OCI-LY7 (cell line): Measurements from ENCODE around the gene ABHD12. TPM values are rescaled to one million over a fixed set of nuclear protein-coding genes. Genes with fewer than 3 reads are reported as not detected.
A peak's percentile ranks its signal among the peaks of the same experiment; 100 is the strongest.

Experiments used
- BruUV-seq: library from RNA; stranded (reverse); fragments of 400-500 nt; replicated peaks from 2 replicates; lab custom pipeline; 2021; lab: Mats Ljungman, UMichigan
- CTCF ChIA-PET: fragments of 300-600 bp; sonication (Branson Sonifier 250); formaldehyde crosslinking; loops from one replicate; lab custom pipeline; 2022; ENCODE audit warnings: antibody characterized with exemption; ENCODE audit not compliant: unreplicated experiment; lab: Charles Lee
- POLR2A ChIA-PET: fragments of 300-600 bp; sonication (Branson Sonifier 250); formaldehyde crosslinking; loops from one replicate; lab custom pipeline; 2022; ENCODE audit warnings: antibody characterized with exemption; lab: Charles Lee
- DNase-seq: peaks from one replicate; pipeline ENCODE4 v3.0.0-alpha.2; 2015; ENCODE audit warnings: low spot score
- H2AFZ ChIP-seq: fragments of 200-600 bp; sonication (generic), shearing (Covaris generic); 2 replicates; pipeline ENCODE4 v1.6.1; 2014; ENCODE audit warnings: mild to moderate bottlenecking, antibody characterized with exemption, low read length, moderate library complexity
- H3K27ac ChIP-seq: fragments of 200-600 bp; sonication (generic); 2 replicates; pipeline ENCODE4 v1.5.1; 2014; ENCODE audit warnings: mixed run types, low read depth, mild to moderate bottlenecking, moderate library complexity, low read length, inconsistent platforms; ENCODE audit not compliant: poor library complexity, severe bottlenecking
- H3K36me3 ChIP-seq: fragments of 200-600 bp; sonication (generic); 2 replicates; pipeline ENCODE4 v1.6.1; 2014; ENCODE audit warnings: mild to moderate bottlenecking, antibody characterized with exemption, low read length, moderate library complexity, mixed read lengths; ENCODE audit not compliant: insufficient read depth
- H3K4me1 ChIP-seq: fragments of 200-600 bp; sonication (generic); 2 replicates; pipeline ENCODE4 v1.5.1; 2014; ENCODE audit warnings: mild to moderate bottlenecking, low read length; ENCODE audit not compliant: insufficient read depth, poor library complexity, severe bottlenecking
- H3K4me2 ChIP-seq: fragments of 200-600 bp; sonication (generic); 2 replicates; pipeline ENCODE4 v1.6.1; 2014; ENCODE audit warnings: mild to moderate bottlenecking, low read length
- H3K4me3 ChIP-seq: fragments of 200-600 bp; sonication (generic); 2 replicates; pipeline ENCODE4 v1.5.1; 2014; ENCODE audit warnings: mild to moderate bottlenecking, low read depth, low read length; ENCODE audit not compliant: poor library complexity, severe bottlenecking
- H3K79me2 ChIP-seq: fragments of 200-600 bp; sonication (generic); 2 replicates; pipeline ENCODE4 v1.6.1; 2016; ENCODE audit warnings: low read depth, mild to moderate bottlenecking, low read length, moderate library complexity, mixed read lengths; ENCODE audit not compliant: insufficient read depth
- H3K9me2 ChIP-seq: fragments of 200-600 bp; sonication (generic); 2 replicates; pipeline ENCODE4 v1.6.1; 2016; ENCODE audit warnings: mild to moderate bottlenecking, low read length, mixed read lengths; ENCODE audit not compliant: insufficient read depth
- H3K9me3 ChIP-seq: fragments of 200-600 bp; sonication (generic); 2 replicates; pipeline ENCODE4 v1.6.1; 2014; ENCODE audit warnings: mild to moderate bottlenecking, mixed run types, low read length, mixed read lengths
- H4K20me1 ChIP-seq: fragments of 200-600 bp; sonication (generic); 2 replicates; pipeline ENCODE4 v1.6.1; 2014; ENCODE audit warnings: mild to moderate bottlenecking, antibody characterized with exemption, low read length, moderate library complexity, mixed read lengths; ENCODE audit not compliant: insufficient read depth
- EZH2phosphoT487 ChIP-seq: fragments of 200-600 bp; sonication (generic); IDR thresholded peaks from 2 replicates; pipeline ENCODE4 v1.6.1; 2018; ENCODE audit warnings: low read depth, borderline replicate concordance, mild to moderate bottlenecking, mixed run types, antibody characterized with exemption, low read length, moderate library complexity, mixed read lengths
- intact Hi-C: fragments of 100-400 bp; cut with micrococcal nuclease; formaldehyde crosslinking; loops from one replicate; pipeline ENCODE4 v1.10.0; 2022; ENCODE audit not compliant: unreplicated experiment
- total RNA-seq, 2 experiments: library from RNA; depleted of rRNA in 1 of 2; stranded (reverse); fragments of >200 nt in 1 of 2; shearing (Covaris generic) in 1 of 2; gene quantifications; 2 replicates each; pipeline ENCODE4 v1.2.3, GENCODE V29; 2014 to 2022
- TF ChIP-seq, protein P1 (sequence below): fragments of 200-600 bp; sonication (generic); conservative IDR thresholded peaks from 2 replicates; pipeline ENCODE4 v1.5.1; 2014; ENCODE audit warnings: mild to moderate bottlenecking, antibody characterized with exemption, low read length, moderate library complexity, mixed read lengths

Gene ABHD12
- total RNA-seq, 2 experiments from 2014 or later, result 10.6 to 12.9 TPM

DNA sequence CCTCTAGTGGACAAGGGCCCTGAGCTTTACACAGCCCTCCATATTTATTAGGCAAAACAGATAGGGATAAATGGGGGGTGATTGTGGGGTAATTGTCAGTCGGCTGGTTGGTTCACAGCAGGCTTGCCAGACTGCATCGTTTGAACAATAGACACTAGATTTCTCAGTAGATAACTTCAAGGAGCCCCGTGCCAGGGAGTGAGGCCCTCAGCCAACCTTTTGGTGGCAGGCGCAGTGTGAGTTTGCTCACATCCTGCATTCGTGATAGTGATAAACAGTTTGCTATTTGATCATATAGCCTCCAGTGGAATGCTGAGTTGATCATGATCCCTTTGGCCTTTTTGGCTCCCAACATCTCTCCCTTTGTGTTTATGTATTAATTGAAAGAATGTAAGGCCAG, 3.6 kb upstream of the ABHD12 start:
- no peaks in the 10 kb centered on the region for H3K79me2 ChIP-seq
- no peaks in the 10 kb centered on the region for H3K9me3 ChIP-seq
- no peak overlapping the region for H3K27ac ChIP-seq
- no peak overlapping the region for H3K4me3 ChIP-seq
- peaks cover 29% of the 10 kb centered on the region for H3K4me1 ChIP-seq
- BruUV-seq, result no TSS peak
- intact Hi-C loops, result loop anchor here (5.0 kb wide), 1 partner anchor 147 kb away; the partner anchor contains the start of gene PYGB
- H3K4me2 ChIP-seq, result peak overlapping the region; percentile 47; the same call in 1 of the 2 replicates
- H2AFZ ChIP-seq, result no peak overlapping the region
- POLR2A ChIA-PET, result interaction anchor here (0.7 kb wide), 1 partner anchor 25 kb away, joined by 3 read pairs; no protein-coding TSS in a partner anchor
- CTCF ChIA-PET, result no interaction called here
- no peaks in the 10 kb centered on the region for H3K36me3 ChIP-seq
- no peak for DNase-seq
- no peaks in the 10 kb centered on the region; the same call in 1 of the 2 replicates for H4K20me1 ChIP-seq
- H3K9me2 ChIP-seq, result no peaks in the 10 kb centered on the region
- no peak for TF ChIP-seq EZH2phosphoT487
- TF ChIP-seq, protein P1, sequence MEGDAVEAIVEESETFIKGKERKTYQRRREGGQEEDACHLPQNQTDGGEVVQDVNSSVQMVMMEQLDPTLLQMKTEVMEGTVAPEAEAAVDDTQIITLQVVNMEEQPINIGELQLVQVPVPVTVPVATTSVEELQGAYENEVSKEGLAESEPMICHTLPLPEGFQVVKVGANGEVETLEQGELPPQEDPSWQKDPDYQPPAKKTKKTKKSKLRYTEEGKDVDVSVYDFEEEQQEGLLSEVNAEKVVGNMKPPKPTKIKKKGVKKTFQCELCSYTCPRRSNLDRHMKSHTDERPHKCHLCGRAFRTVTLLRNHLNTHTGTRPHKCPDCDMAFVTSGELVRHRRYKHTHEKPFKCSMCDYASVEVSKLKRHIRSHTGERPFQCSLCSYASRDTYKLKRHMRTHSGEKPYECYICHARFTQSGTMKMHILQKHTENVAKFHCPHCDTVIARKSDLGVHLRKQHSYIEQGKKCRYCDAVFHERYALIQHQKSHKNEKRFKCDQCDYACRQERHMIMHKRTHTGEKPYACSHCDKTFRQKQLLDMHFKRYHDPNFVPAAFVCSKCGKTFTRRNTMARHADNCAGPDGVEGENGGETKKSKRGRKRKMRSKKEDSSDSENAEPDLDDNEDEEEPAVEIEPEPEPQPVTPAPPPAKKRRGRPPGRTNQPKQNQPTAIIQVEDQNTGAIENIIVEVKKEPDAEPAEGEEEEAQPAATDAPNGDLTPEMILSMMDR, result no peak

DNA sequence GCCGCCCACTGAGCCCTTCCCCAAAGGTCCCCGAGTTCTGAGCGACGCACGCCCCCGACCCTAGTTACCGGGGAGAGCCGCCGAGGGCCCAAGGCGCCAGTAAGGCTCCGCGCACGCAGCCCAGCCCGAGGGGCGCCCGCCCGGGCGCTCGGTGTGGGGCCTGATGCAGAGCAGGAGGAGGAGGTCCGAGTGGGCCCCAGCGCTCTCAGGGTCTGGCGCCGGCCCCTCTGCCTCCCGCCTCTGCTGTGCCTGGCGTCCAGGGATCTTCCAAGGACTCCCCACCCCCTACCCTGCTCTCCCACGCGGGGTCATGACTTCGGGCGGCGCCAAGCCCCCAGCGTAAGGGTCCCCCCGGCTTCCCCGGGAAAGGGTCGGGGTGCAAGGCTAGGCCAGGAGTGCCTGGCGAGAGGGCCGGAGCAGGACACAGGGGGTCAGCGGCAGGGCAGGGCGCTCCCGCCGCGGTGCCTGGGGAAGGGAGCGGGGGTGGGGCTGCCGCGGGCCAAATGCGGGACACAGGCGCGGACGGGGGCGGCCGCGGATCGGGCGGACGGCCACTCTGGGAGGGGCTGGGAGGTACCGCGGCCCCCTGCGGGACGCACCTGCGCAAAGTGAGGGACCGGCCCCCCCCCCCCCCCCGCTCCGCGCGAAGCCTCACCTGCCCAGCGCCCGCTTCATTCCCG, 637 bp downstream of the ABHD12 start:
- BruUV-seq, result no TSS peak
- H4K20me1 ChIP-seq, result no peaks in the 10 kb centered on the region; the same call in 1 of the 2 replicates
- no peaks in the 10 kb centered on the region for H3K9me2 ChIP-seq
- peak overlapping the region; percentile 60 for H2AFZ ChIP-seq
- H3K4me1 ChIP-seq, result peaks cover 23% of the 10 kb centered on the region
- no peaks in the 10 kb centered on the region for H3K79me2 ChIP-seq
- intact Hi-C loops, result loop anchor here (1.0 to 5.0 kb wide), 2 partner anchors 72 to 143 kb away; partner anchors contain the start of gene PYGB
- no peak for TF ChIP-seq EZH2phosphoT487
- TF ChIP-seq, protein P1, result no peak
- H3K27ac ChIP-seq, result no peak overlapping the region
- DNase-seq, result no peak
- peak overlapping the region; percentile 98 for H3K4me3 ChIP-seq
- H3K9me3 ChIP-seq, result no peaks in the 10 kb centered on the region
- ChIA-PET POLR2A (no interaction called here), CTCF (no interaction called here)
- 0 out of 2 replicates have a peak, but pooled peaks cover 3% of the 10 kb centered on the region for H3K36me3 ChIP-seq
- H3K4me2 ChIP-seq, result peak overlapping the region; percentile 99

DNA sequence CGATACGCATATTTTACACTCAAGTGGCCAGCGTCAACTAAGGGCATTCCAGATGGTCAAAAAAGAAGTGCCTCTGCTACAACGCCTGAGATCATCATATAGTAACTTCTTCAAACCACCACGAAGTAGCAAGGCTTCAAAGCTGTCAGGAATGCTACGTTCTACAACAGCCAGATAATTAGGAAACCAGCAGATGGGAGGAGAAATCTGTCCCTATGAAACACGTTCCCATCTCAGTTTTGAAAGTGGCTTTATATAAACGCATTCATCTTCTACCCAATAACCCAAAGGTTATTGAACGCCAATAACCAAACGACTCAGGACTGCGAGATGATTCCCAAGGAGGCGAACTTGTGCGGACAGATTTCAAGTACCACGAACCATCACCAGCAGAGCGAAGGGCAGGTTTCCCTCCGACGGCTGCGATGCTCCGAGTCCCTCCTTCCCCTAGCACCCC, 1.2 kb downstream of the ABHD12 start:
- H3K4me2 ChIP-seq, result peak overlapping the region; percentile 99
- no peak overlapping the region; the same call in 1 of the 2 replicates for H2AFZ ChIP-seq
- H3K9me2 ChIP-seq, result no peaks in the 10 kb centered on the region
- H3K79me2 ChIP-seq, result no peaks in the 10 kb centered on the region
- H3K4me1 ChIP-seq, result peaks cover 17% of the 10 kb centered on the region
- no peaks in the 10 kb centered on the region; the same call in 1 of the 2 replicates for H4K20me1 ChIP-seq
- H3K27ac ChIP-seq, result no peak overlapping the region
- intact Hi-C loops, result no loop called here
- ChIA-PET CTCF (no interaction called here), POLR2A (interaction anchor here (0.7 kb wide), 1 partner anchor 1188 kb away, joined by 3 read pairs; no protein-coding TSS in a partner anchor)
- H3K4me3 ChIP-seq, result peak overlapping the region; percentile 98
- no peak for DNase-seq
- no peaks in the 10 kb centered on the region for H3K9me3 ChIP-seq
- BruUV-seq, result no TSS peak
- H3K36me3 ChIP-seq, result 0 out of 2 replicates have a peak, but pooled peaks cover 3% of the 10 kb centered on the region
- TF ChIP-seq, protein P1, result no peak
- no peak for TF ChIP-seq EZH2phosphoT487
